ENCODE measurements around the gene OVAAL. TPM values are rescaled to one million over a fixed set of nuclear protein-coding genes. Genes with fewer than 3 reads are reported as not detected.

OVAAL gene
- total and polyA plus RNA-seq, 9 of the 15 experiments (the other 6 are each of a cell fraction or from before 2014, with no cell fraction given): 0.04 to 0.18 (median 0.08) TPM; not detected in 4

DNA sequence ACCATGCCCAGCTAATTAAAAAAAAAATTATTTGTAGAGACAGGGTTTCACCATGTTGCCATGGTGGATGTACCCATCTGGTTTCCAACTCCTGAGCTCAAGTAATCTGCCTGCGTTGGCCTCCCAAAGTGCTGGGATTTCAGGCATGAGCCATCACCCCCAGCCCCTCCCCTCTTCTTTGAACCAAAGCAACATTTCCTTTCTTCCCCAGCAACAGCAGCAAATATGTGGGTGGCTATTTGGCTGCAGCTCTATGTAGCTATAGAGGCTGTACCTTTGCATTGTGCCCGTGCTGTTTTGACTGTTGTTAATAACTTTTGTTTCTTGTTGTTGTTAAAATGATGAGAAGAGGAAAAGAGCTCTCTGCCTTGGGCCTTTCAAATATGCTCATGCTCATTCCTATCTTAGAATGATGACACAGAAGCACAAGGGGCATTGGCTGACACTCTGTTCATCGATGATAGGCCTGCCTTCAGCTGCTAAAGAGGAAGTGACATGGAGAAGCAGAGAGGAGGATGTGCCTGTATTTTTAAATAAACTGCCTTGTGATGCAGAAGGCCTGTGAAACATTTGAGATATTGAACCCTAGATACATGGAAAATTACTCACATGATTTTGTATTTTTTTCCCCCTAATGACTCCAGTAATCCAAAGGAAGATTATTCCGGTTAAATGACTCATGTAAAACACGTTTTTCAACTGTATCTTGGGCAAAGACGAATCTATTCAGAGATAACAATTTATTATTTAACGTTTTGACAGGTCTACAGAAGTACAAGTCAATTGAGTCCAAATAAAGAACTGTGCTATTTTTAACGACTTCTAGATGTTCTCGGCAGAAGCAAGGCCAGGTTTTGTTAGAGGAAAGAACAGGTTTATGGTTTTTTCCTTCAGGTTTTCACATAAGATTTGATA lies 52.5 kb downstream of the OVAAL start (continued):
- peak; percentile 63 for TF ChIP-seq MYBL2 (IDR thresholded peaks at IDR 0.05; ENCODE audit: low read depth)
- TF ChIP-seq MYBL2 (CRISPR knock-in tag; IDR thresholded peaks at IDR 0.05; ENCODE audit: borderline replicate concordance): no peak
- TF ChIP-seq MXD1 (CRISPR knock-in tag; IDR thresholded peaks at IDR 0.05; ENCODE audit: borderline replicate concordance, poor library complexity, severe bottlenecking): no peak
- TF ChIP-seq KLF1 (tag; IDR thresholded peaks at IDR 0.05): no peak
- TF ChIP-seq, protein P1, sequence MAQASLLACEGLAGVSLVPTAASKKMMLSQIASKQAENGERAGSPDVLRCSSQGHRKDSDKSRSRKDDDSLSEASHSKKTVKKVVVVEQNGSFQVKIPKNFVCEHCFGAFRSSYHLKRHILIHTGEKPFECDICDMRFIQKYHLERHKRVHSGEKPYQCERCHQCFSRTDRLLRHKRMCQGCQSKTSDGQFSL (CRISPR knock-in tag; IDR thresholded peaks at IDR 0.05): no peak; the same call in 1 of the 2 replicates
- TF ChIP-seq, protein P1 (tag; IDR thresholded peaks at IDR 0.05): 0 out of 4 replicates have a peak, but pooled peaks of 1 of the 2 experiments have one; percentile 53
- peak; percentile 33; the same call in 1 of the 2 replicates for TF ChIP-seq HSF4 (CRISPR knock-in tag; IDR thresholded peaks at IDR 0.05; ENCODE audit: borderline replicate concordance)
- TF ChIP-seq STAT5A (IDR thresholded peaks at IDR 0.05; ENCODE audit: borderline replicate concordance, low read length): peak; percentile 71
- TF ChIP-seq ZBTB40 (IDR thresholded peaks at IDR 0.05): peak; percentile 73
- no peak for TF ChIP-seq ZBTB40 (CRISPR knock-in tag; IDR thresholded peaks at IDR 0.05)
- no peak for TF ChIP-seq PTRF (tag; IDR thresholded peaks at IDR 0.05)
- TF ChIP-seq ZNF280B (CRISPR knock-in tag; IDR thresholded peaks at IDR 0.05): no peak
- TF ChIP-seq FOXA3 (CRISPR knock-in tag; conservative IDR thresholded peaks at IDR 0.05 in 1 of 2, IDR thresholded peaks at IDR 0.05 in 1 of 2): peak in 1 of 2 experiments; percentile 2; a peak in 1 of 4 replicates
- TF ChIP-seq ZNF24 (IDR thresholded peaks at IDR 0.05): no peak
